ENCODE measurements around the gene QRICH1.

Gene QRICH1

DNA sequence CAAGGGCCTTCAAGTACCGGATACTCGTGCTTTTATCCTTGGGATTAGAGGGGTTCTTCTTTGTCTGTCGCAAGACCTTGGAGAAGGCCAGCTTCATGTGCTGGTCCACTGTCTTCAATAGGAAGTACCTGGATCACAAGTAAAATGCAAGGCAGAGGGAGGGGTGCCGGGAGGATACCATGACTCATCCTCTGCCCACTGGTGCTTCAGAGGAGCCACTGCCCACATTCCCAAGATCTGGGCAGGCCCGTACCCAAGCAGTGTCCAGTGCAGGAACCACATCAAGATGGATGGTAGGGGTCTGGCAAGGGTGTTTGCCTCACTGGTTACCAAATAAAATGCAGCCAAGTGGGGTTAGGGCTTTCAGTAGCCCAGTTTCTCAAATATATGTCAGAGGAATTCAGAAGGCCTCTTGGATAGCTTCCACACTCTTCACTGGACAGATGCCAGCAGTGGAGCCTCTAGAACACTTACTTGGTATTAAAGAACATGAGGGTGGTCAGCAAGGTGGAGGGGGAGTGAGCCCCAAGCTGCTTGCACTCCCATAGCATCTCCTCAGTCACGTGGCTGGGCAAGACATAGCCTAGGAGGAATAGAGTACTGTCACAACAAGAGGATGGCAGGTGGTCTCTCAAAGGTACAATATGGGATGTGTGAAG lies 61.1 kb downstream of the QRICH1 start:
- DNase-seq: no peak

DNA sequence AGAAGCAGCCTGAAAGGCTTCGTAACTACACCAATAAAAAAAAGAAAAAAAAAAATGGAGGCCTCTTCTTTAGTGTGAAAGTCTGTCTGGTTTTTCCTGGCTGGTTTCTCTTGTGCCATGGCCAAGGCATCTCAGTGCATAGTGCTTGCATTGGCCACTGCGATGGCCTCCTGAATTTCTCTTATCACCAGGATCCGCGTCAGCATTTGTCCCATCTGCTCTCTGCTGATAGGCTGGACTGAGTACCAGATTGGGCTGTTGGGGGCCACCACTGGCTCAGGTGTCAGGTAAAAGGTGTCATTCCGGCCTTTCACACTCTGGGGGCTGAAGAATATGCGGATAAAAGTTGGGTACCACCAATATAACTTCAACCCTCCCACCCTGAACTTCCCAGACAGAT lies 63.5 kb downstream of the QRICH1 start:
- DNase-seq: no peak

DNA sequence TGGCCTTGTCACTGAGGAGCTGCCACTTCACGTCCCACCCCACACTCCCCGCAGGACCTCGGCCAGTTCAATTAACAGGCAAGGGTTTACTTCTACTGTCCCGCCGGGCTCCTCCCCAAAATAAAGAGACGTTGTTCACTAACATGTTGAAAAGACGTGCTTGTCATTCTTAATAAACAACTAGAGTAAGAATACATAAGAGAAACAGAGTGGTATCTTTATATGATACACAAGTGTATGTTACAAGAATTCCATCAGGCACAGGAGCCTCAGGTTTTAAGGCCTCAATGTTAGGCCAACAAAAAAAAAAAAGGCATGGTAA lies 64.3 kb downstream of the QRICH1 start:
- DNase-seq: no peak

DNA sequence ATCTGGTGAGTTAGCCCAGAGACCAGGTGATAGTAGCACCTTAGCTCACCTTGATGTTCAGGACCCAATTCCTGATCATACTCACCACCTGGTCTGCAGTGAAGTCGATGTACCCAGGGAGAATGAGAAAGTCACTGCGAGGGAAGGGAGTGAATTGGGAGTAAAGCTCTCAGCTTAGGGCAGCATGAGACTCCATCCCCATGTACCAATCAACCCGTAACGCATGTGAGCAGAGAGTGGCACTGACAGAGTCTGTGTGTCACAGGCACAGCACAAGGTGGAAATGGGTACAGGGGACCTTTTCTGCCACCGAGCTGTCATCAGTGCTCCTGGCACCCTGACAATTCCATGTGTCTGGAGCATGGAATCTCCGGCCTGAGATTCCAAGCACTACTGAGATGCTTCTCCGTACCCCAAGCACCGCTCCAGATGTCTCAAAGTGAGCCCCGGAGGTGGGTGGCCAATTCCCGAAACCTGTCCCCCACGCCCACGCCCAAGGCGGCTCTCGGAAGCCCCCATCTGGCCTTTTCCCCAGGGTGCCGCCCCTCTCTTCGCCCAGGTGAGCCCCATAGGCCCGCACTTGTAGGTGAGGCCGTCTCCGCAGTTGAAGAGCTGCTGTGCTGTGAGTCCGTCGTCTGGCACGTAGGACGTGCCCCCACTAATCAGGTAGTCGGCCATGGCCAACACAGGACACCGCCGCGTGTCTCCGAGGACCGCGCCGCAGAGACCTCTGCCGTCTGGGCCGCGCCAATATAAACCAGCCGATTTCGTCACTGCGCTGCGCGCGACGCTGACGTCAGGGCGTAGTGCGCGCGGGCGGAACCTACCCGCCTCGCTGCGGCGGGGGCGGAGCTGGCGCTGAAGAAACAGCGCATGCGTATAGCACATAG lies 65.0 kb downstream of the QRICH1 start, which contains the start of gene IMPDH2:
Gene IMPDH2, minus strand, starts transcription at position 726 of the 890 bp plus-strand sequence. Its CDS starts 48 bp downstream, at position 678.
- DNase-seq: peak; percentile 91

DNA sequence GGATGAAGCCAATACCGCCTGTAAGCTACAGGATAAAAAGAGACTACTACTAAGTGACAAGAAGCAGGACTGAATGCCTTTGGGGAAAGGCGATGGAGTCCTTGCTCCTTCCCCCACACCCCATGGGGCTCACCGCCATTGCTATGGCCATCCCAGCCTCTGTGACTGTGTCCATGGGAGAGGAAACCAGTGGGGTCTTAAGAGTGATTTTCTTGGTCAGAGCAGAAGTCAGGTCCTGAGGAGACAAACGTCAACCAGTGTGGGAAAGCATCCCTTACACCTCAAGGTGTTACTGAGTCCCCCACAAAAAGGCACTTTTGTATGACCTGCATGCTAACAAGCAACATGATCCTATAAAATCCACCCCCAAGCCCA lies 65.6 kb downstream of the QRICH1 start:
- no peak for DNase-seq

DNA sequence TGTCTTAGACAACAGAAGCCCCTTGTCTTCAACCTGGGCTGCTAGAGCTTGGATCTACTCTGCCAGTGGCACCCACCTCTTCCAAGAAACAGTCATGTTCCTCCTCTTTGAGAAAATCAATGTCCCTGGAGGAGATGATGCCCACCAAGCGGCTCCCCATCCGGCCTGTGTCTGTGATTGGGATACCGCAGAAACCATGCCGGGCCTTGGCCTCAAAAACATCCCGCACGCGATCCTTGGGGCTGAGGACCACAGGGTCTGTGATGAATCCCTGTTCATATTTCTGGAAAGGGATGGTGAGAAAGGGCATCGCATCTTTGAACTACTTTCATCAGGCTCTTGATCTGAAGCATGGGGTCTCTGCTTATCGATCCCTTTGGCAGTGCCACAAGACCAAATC lies 66.2 kb downstream of the QRICH1 start:
- no peak for DNase-seq

DNA sequence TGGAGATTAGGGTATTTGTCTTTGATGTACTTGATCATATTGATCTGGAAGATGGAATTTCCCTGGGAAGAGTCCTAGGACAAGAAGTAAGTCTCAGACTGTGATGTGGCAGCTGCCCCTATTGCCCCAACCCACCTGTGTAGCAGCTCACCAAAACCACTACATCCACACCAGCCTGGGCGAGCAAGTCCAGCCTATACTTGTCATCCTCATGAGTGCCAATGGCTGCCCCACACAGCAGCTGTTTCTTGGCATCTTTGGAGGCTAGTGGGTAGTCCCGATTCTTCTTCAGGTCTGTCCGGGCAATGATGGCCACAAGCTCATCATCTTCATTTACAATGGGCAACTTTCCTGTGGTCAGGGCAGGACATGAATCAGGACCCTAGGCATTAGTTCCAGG lies 67.3 kb downstream of the QRICH1 start:
- DNase-seq: no peak

DNA sequence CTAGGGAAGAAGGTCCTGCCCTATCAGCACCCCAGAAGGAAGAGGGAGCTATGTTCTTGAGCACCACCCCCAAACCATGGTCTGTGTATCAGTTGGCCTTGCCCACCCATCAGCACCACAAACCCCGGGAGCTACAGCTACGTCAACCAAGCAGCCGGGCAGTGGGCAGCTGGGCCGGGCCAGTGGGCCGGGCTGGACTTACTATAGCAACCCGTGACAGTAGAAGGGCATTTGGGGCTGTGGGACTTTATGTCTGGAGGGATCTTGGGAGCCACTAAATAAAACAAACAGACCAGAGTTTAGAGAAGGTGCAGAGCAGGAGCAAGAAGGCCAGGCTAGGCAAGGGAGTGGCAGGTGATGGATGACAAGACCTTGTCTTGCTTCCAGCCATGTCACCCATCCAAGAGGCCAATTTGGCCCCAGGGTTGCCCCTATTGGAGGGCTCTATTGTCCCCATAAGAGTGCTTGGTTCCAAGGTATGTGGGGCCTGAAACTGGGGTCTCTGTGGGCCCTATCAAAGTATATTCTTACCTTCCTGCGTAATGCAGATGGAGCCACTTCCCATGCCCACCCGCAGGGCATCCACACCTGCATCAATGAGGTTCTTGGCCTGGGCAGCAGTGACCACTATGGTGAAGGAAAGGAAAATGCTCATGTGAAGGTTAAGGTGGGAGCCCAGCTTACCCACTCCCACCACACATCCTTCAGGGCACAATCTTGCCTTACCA lies 67.9 kb downstream of the QRICH1 start:
- DNase-seq: no peak

DNA sequence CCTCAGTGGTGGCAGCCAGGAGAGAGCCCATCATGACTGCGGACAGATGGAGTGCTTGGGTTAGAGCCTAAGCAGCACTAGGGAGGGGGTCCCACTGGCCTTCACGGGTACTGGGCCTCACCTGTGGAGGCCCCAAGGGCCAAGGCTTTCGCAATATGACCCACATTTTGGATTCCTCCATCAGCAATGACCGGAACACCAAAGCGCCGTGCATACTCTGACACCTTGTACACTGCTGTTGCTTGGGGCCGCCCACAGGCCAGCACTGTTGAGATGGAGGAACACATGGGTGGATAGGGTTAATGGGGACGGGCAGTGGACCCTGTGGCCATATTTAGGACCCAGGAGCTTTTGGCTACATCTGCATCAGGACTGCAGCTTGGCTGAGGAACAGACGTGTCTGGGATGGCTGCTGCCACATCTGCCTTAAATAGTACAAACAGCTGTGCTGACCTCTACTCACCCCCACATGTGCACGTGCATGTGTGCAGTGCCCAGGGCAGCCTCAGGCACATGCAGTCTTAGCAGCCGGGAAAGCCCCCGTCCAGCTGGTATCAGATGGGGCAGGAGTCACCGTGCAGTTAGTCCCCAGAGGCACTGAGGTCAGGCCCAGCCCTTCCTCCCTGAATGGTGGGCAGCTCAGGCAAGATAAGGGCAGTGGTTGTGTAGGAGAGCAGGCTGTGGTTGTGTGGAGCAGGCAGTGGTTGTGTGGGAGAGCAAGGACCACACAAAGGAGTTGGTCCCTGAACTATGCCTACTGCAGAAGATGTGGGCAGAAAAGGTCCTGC lies 68.7 kb downstream of the QRICH1 start:
- no peak for DNase-seq

DNA sequence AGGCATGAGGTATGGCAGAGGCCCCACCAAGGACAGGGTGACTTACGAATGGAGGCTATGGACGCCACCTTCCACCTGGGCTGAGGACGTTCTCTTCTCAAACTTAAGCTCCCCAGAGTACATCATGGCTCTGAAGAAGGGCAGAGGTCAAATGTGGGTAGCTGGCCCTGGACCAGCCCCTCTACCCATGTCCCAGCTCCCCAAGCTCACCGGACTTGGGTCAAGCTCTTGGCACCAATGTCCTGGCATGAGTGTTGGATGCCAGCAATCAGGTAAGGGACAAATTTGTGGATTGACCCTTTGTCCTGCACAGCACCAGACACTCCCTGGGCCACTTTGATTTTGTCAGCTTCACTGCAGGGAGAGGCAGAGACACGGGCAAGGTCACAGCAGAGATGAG lies 69.4 kb downstream of the QRICH1 start:
- DNase-seq: no peak

DNA sequence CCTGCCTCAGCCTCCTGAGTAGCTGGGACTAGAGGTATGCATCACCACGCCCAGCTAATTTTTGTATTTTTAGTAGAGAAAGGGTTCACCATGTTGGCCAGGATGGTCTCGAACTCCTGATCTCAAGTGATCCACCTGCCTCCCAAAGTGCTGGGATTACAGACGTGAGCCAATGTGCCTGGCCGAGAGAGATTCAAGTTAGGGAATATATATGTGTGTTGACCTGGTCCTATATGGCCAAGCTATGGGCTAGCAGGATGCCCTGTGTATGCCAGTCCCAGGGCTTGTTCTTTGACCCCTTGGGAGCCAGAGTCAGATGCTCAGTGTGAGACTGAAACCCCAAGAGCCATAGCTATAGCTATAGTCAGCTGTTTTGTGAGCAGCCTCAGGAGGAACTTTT lies 70.1 kb downstream of the QRICH1 start:
- DNase-seq: no peak

DNA sequence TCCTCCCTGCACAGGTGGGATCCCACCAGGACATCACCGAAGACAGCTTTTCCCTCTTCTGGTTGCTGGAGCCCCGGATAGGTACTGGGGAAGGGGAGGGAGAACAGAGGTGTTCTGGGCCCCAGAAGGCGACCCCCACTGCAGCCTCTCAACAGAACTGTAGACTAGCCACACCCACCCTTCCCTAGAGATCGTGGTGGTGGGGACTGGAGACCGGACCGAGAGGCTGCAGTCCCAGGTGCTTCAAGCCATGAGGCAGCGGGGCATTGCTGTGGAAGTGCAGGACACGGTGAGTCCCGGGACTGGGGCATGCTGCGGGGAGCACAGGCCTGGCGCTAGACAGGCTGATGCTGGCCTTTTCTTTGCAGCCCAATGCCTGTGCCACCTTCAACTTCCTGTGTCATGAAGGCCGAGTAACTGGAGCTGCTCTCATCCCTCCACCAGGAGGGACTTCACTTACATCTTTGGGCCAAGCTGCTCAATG lies 71.1 kb downstream of the QRICH1 start:
- no peak for DNase-seq

DNA sequence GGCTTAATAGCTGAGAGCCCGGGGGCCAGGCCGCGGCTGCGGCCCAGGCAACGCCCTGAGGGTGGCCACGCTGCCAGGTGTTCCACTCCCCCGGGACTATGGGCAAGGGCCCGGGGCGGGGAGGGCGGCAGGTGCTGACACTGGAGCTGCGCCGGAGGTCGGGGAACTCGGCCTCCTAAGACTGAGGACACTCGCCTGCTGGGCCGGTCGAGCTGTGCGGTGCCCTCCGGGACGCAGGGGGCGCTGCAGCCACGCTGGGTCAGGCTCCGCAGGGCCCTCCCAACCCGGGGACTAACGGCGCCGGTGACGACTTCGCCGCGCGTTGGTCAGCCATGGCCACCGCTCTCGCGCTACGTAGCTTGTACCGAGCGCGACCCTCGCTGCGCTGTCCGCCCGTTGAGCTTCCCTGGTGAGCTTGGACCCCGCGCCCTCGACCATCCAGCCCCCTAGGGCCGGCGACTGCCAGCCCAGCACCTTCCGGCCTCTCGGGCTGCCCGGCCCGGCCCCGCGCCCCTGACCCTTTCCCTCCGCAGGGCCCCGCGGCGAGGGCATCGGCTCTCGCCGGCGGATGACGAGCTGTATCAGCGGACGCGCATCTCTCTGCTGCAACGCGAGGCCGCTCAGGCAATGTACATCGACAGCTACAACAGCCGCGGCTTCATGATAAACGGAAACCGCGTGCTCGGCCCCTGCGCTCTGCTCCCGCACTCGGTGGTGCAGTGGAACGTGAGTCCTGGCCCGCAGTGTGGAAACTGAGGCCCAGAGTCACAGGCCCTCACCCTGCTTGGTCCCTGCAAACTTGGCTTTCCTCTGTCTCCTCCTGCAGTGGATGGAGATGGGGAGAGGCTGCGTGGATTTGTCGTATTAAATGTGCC lies 71.8 kb downstream of the QRICH1 start, which contains the start of gene NDUFAF3:
Gene NDUFAF3, plus strand, starts transcription at position 309 of the 875 bp plus-strand sequence. Its CDS starts 24 bp downstream, at position 333.
- DNase-seq: peak; percentile 92

DNA sequence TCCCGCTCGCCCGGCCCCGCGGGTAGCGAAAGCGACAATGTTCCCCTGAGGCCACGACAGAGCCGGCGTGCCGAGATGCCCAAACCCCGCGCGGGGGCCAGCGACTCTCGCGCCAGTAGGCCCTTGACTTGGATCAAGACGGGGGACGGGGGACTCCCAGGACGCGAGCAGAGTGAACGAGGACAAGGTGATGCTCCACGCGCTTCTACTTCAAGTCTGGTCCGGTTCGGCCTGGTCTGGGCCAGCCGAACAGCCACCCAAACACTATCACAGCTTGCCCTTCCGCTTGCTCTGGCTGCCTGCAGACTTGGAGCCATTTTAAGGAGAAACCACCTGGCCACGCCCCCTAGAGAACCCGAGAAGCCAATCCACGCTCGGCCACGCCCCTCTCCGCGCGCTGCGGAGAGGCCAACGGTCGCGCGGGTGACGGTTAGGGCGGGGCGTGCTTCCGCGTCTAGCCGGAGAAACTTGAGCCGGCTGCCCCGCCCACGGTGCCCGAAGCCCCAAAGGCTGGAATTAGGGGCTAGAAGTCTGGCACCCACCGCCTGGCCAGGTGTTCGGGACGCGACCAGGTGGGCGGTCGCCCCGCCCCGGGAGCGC lies 72.6 kb downstream of the QRICH1 start:
- peak; percentile 99 for DNase-seq

DNA sequence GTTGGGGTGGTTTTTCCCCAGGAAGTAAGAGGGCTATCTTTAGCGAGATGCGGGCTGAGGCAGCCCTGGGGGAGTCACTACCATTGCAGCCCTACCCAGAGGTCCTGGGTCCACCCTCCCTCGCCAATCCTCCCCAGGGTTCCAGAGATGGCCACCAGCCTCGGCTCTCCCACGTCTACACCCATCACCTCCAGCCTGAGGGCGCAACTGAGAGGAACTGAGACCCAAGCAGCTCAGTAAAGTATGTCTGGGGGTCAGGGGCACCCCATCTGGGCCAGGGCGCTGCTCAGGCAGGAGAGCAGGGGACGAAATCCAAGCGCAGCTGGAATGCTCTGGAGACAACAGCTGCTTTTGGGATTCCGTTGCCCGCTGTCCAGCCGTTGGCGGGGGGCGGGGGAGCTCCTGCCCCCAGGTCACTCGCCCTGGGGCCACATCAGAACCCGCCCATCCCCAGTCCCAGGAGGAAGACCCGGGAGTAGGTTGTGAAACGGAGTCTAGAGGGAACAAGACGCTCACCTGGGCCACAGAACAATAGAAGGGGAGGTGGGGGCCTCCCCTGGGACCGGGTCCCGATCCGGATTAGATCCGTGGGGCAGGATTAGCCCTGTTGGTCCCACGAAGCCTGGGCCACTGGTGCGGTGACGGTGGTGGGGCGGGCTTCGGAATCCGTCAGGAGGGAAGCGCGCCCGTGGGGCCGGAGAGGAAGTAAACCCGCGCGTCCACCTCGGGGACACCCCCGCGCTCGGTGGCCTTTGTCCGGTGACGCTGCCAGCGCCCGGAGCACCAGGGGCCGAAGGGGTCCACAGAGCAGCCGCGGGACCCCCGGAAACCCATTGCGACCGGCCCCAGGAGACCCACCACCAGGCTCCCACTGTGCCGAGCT lies 73.3 kb downstream of the QRICH1 start:
- no peak for DNase-seq

DNA sequence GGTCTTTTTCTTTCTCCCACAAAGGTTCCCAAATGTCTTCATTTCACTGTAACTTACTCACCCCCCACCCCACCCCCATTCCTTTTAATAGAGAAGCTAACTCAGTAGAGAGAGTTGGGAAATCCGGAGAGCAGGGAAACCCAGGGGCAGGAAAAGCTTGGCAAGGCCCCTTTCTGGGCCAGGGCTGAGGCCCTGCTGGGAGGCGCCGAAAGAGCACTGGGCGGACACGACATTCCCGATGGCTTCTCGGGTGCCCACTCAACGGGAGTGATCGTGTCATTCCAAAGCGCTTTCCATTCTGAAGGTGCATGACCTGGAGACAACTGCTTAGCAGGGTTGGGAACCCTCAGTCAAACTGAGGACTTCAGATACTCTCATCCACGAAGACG lies 73.9 kb downstream of the QRICH1 start:
- DNase-seq: no peak

DNA sequence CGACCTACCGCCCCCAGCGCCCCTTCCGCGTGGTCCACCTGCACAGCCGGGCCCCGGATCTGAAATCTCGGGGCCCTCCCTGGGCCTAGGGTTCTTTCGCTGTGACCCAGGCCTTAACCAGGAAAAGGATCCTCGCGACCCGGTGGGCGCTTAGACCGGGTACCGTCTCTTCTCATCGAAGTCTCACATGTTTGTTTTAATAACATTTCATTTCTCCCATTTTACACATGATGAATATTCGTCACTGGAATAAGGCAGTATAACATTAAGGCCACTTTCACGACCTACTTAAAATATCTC lies 75.2 kb downstream of the QRICH1 start:
- DNase-seq: no peak

DNA sequence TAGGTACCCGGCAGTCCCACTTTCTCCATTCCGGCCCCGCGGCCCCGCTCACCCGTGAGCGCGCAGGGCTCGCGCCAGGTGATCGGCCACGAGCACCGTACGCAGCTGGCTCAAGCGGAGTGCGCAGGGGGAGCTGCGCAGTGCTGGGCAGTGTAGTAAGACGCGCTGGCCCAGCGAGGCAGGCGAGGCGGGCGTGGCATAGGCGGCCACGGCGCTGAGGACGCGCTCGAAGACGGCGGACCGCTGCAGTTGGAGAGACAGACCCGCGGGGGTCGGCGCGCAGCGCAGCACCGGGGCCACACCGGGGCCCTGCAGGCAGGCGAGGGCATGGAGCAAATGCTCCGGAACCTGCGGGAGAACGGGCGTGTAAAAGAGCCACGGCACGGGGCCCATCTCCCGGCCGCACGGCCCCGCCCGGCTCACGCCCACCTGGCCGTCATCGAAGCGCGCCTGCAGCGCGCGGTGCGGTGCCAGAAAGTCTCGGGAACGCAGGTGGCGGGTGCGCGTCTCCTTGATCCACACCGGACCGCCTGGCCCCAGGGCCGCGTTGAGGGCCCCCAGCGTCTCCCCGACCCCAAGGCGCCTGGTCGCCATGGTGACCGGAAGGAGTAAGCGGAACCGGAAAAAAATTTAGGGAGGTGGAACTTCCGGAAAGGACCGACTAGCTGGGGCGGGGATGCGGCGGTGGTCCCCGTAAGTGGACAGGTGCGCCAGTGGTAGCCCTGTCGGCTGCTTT lies 75.7 kb downstream of the QRICH1 start, which contains the start of gene DALRD3:
Gene DALRD3, minus strand, starts transcription at position 610 of the 736 bp plus-strand sequence. Its CDS starts 16 bp downstream, at position 594.
- peak; percentile 58 for DNase-seq

DNA sequence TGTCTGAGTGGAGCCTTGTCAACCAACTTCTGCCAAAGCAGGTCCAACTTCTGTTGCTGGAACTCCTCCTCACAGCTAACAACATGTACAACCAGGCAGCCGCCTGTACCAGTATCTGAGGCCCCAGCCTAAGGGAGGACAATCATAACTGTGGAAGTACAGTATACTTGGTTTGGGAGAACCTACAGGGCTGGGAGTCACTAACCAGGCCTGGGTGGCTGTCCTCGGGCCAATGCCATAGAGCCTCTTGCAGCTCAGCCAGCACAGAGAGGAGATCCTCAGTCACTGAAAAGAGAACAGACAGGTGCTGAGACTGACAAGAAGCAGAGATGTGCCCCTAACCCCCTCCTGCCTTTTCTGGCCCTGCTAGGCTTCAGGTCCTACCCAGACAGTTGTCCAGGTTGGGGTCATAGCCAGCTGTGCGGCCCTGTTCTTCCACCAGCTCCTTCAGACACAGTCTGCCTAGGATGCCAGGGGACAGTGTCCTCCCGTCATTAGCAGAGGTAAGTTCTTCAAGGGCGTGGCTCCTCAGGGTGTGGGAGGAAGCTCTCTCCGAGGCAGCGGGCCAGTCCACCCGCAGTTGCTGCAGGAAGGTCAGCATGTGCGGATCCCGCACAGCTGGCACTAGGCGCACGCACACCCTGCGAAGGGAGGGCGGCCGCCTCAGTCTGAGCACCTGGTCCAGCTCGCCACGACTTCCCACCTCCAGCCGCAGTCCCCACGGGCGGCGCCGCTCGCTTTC lies 76.5 kb downstream of the QRICH1 start:
- no peak for DNase-seq
